HCT116 (cell line): ENCODE results near the gene ARID3A.

Experiments
- CEBPB ChIP-seq: IDR thresholded peaks from 2 replicates; pipeline ENCODE4 v1.6.1; 2012; ENCODE audit warnings: low read depth
- CTCF ChIP-seq, 3 experiments: fragments of 200-600 bp in 1 of 3; sonication (generic) in 1 of 3; IDR thresholded peaks in 2 of 3; conservative IDR thresholded peaks in 1 of 3; 2 replicates each; pipeline ENCODE4 v1.5.1; 2012 to 2017; ENCODE audit warnings: low read depth in 2 of 3, low read length in 2 of 3, antibody characterized with exemption in 1 of 3, borderline replicate concordance in 1 of 3, control low read depth in 1 of 3, mild to moderate bottlenecking in 1 of 3, mixed read lengths in 1 of 3, mixed run types in 1 of 3, moderate library complexity in 1 of 3; ENCODE audit not compliant: insufficient read depth in 1 of 3
- EGR1 ChIP-seq: IDR thresholded peaks from 2 replicates; pipeline ENCODE4 v1.6.1; 2012; ENCODE audit warnings: low read depth
- ELF1 ChIP-seq: IDR thresholded peaks from 2 replicates; pipeline ENCODE4 v1.6.1; 2012; ENCODE audit warnings: low read depth, borderline replicate concordance
- EZH2 ChIP-seq: fragments of 200-600 bp; sonication (generic); IDR thresholded peaks from 2 replicates; pipeline ENCODE4 v1.6.1; 2017; ENCODE audit warnings: antibody characterized with exemption, mixed run types
- POLR2A ChIP-seq: IDR thresholded peaks from 2 replicates; pipeline ENCODE4 v1.7.0; 2011; ENCODE audit warnings: borderline replicate concordance; ENCODE audit not compliant: insufficient read depth, insufficient read length; ENCODE audit errors: extremely low read depth
- POLR2AphosphoS5 ChIP-seq: IDR thresholded peaks from 2 replicates; pipeline ENCODE4 v1.6.1; 2011; ENCODE audit warnings: mild to moderate bottlenecking, low read depth, low read length, moderate library complexity
- RAD21 ChIP-seq: IDR thresholded peaks from 2 replicates; pipeline ENCODE4 v1.6.1; 2012; ENCODE audit warnings: low read depth, mild to moderate bottlenecking
- REST ChIP-seq: IDR thresholded peaks from 2 replicates; pipeline ENCODE4 v1.6.1; 2012; ENCODE audit warnings: low read depth
- ZBTB33 ChIP-seq: IDR thresholded peaks from 2 replicates; pipeline ENCODE4 v1.6.1; 2011; ENCODE audit warnings: mild to moderate bottlenecking, low read length, moderate library complexity; ENCODE audit not compliant: insufficient replicate concordance; ENCODE audit errors: extremely low read depth
- ZFX ChIP-seq: fragments of 450-650 bp; IDR thresholded peaks from 2 replicates; pipeline ENCODE4 v1.6.1; 2017
- TF ChIP-seq, protein P1 (sequence below): IDR thresholded peaks from 2 replicates; pipeline ENCODE4 v1.6.1; 2012

DNA sequence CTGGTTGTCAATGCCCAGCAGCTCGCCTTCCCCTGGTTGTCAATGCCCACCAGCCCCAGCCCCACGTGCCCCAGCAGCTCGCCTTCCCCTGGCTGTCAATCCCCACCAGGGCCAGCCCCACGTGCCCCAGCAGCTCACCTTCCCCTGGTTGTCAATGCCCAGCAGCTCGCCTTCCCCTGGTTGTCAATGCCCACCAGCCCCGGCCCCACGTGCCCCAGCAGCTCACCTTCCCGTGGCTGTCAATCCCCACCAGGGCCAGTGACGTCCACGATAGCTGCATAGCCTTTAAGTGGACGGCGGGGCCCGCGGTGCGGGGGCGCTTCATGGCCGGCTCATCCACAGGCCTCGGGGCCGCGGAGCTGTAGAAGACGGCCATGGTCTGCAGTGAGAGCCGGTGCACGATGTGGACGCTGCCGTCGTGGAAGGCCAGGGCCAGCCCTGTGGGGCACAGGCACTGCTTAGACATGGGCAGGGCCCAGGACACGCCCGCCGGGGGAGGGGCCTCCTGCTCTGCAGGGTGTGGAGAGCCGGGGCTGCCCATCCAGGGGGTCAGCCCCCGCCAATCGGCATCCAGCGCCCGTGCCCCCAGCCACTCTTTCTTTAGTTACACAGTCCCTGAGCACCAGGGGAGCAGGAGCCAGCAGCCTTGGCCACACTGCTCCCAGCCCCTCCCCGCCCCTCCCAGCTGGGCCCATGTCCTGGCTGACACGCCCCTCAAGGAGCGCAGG, 46.0 kb upstream of the ARID3A start:
- TF ChIP-seq CEBPB (no peak), CTCF (IDR thresholded peaks at IDR 0.05 in 2 of 3, conservative IDR thresholded peaks at IDR 0.05 in 1 of 3; ENCODE audit: borderline replicate concordance in 1 of 3, insufficient read depth in 1 of 3, low read depth in 2 of 3, low read length in 2 of 3) (no peak), POLR2A (no peak), REST (no peak), EZH2 (no peak), ZFX (no peak), ELF1 (no peak), ZBTB33 (no peak), EGR1 (no peak), POLR2AphosphoS5 (no peak), RAD21 (no peak)
- TF ChIP-seq, protein P1, sequence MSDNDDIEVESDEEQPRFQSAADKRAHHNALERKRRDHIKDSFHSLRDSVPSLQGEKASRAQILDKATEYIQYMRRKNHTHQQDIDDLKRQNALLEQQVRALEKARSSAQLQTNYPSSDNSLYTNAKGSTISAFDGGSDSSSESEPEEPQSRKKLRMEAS = no peak
